H9 (cell line): ENCODE data around the gene KDM4D. TPM values are rescaled to one million over a fixed set of nuclear protein-coding genes. Genes with fewer than 3 reads are reported as not detected.

ENCODE experiments used
- DNase-seq: peaks from one replicate; pipeline ENCODE4 v3.0.0-alpha.2; 2017
- H2AFZ ChIP-seq: one replicate; pipeline ENCODE4 v1.6.1; 2013; ENCODE audit warnings: mild to moderate bottlenecking, low read length, control low read depth, moderate library complexity
- H2AK5ac ChIP-seq: 2 replicates; pipeline ENCODE4 v1.6.1; 2013; ENCODE audit warnings: low read length, control low read depth, mixed read lengths; ENCODE audit not compliant: insufficient read length
- H2BK120ac ChIP-seq: one replicate; pipeline ENCODE4 v1.6.1; 2013; ENCODE audit warnings: low read depth, mild to moderate bottlenecking, low read length, control low read depth, inconsistent platforms; ENCODE audit not compliant: poor library complexity, severe bottlenecking
- H2BK12ac ChIP-seq: 2 replicates; pipeline ENCODE4 v1.6.1; 2013; ENCODE audit warnings: low read length, control low read depth, mixed read lengths, low read depth; ENCODE audit not compliant: insufficient read length
- H2BK15ac ChIP-seq: 2 replicates; pipeline ENCODE4 v1.6.1; 2013; ENCODE audit warnings: low read depth, low read length, control low read depth
- H2BK20ac ChIP-seq: one replicate; pipeline ENCODE4 v1.6.1; 2013; ENCODE audit warnings: low read depth, mild to moderate bottlenecking, low read length, control low read depth, inconsistent platforms; ENCODE audit not compliant: poor library complexity, severe bottlenecking
- H2BK5ac ChIP-seq: 2 replicates; pipeline ENCODE4 v1.6.1; 2013; ENCODE audit warnings: low read length, control low read depth, mixed read lengths; ENCODE audit not compliant: insufficient read length
- H3K14ac ChIP-seq: 2 replicates; pipeline ENCODE4 v1.6.1; 2013; ENCODE audit warnings: low read length, control low read depth; ENCODE audit not compliant: insufficient read depth
- H3K18ac ChIP-seq: 2 replicates; pipeline ENCODE4 v1.6.1; 2013; ENCODE audit warnings: low read depth, mild to moderate bottlenecking, mixed read lengths, low read length, control low read depth; ENCODE audit not compliant: insufficient read length
- H3K23ac ChIP-seq: 2 replicates; pipeline ENCODE4 v1.6.1; 2013; ENCODE audit warnings: low read length, control low read depth, mixed read lengths, low read depth; ENCODE audit not compliant: insufficient read length
- H3K23me2 ChIP-seq: 2 replicates; pipeline ENCODE4 v1.6.1; 2013; ENCODE audit warnings: low read depth, mild to moderate bottlenecking, mixed read lengths, low read length, control low read depth; ENCODE audit not compliant: insufficient read length, poor library complexity, severe bottlenecking
- H3K27ac ChIP-seq: 2 replicates; pipeline ENCODE4 v1.5.1; 2013; ENCODE audit warnings: low read length, control low read depth, mixed read lengths, low read depth; ENCODE audit not compliant: insufficient read length
- H3K27me3 ChIP-seq: 2 replicates; pipeline ENCODE4 v1.6.1; 2013; ENCODE audit warnings: low read length, control low read depth, inconsistent platforms; ENCODE audit not compliant: insufficient read depth
- H3K4ac ChIP-seq: 2 replicates; pipeline ENCODE4 v1.6.1; 2013; ENCODE audit warnings: low read depth, mild to moderate bottlenecking, control low read depth, inconsistent platforms, low read length, moderate library complexity
- H3K4me1 ChIP-seq: 2 replicates; pipeline ENCODE4 v1.6.1; 2013; ENCODE audit warnings: low read length, control low read depth, inconsistent platforms; ENCODE audit not compliant: insufficient read depth
- H3K4me2 ChIP-seq: 2 replicates; pipeline ENCODE4 v1.6.1; 2013; ENCODE audit warnings: low read length, control low read depth, mixed read lengths; ENCODE audit not compliant: insufficient read length, insufficient read depth
- H3K56ac ChIP-seq: 2 replicates; pipeline ENCODE4 v1.6.1; 2013; ENCODE audit warnings: low read depth, mild to moderate bottlenecking, mixed read lengths, low read length, control low read depth; ENCODE audit not compliant: insufficient read length
- H3K79me1 ChIP-seq: 2 replicates; pipeline ENCODE4 v1.6.1; 2013; ENCODE audit warnings: low read depth, mild to moderate bottlenecking, moderate library complexity, low read length, control low read depth, inconsistent platforms; ENCODE audit not compliant: insufficient read depth, poor library complexity, severe bottlenecking
- H3K79me2 ChIP-seq: 2 replicates; pipeline ENCODE4 v1.6.1; 2013; ENCODE audit warnings: low read length, control low read depth, inconsistent platforms; ENCODE audit not compliant: insufficient read depth
- H3K9ac ChIP-seq: 2 replicates; pipeline ENCODE4 v1.6.1; 2013; ENCODE audit warnings: low read length, control low read depth, mixed read lengths; ENCODE audit not compliant: insufficient read length; ENCODE audit errors: extremely low read depth
- H3K9me3 ChIP-seq: one replicate; pipeline ENCODE4 v1.6.1; 2013; ENCODE audit warnings: low read depth, low read length, inconsistent platforms; ENCODE audit not compliant: control insufficient read depth
- H3T11ph ChIP-seq: one replicate; pipeline ENCODE4 v1.6.1; 2013; ENCODE audit warnings: mild to moderate bottlenecking, low read length, control low read depth, inconsistent platforms
- H4K20me1 ChIP-seq: one replicate; pipeline ENCODE4 v1.6.1; 2013; ENCODE audit not compliant: control insufficient read depth, insufficient read length, insufficient read depth
- H4K5ac ChIP-seq: 2 replicates; pipeline ENCODE4 v1.6.1; 2013; ENCODE audit warnings: low read depth, mild to moderate bottlenecking, mixed read lengths, low read length, control low read depth; ENCODE audit not compliant: insufficient read length
- H4K8ac ChIP-seq: replicated peaks from 2 replicates; pipeline ENCODE4 v1.6.1; 2013; ENCODE audit warnings: low read length, control low read depth, mixed read lengths, low read depth; ENCODE audit not compliant: insufficient read length
- H4K91ac ChIP-seq: 2 replicates; pipeline ENCODE4 v1.6.1; 2013; ENCODE audit warnings: low read depth, mild to moderate bottlenecking, moderate library complexity, mixed read lengths, low read length, control low read depth; ENCODE audit not compliant: insufficient read length
- H3K27ac Mint-ChIP-seq, 3 experiments: 2 replicates in 2 of 3; 3 replicates in 1 of 3; pipeline ENCODE4 v1.8.0; 2020 to 2021; ENCODE audit warnings: mixed read lengths in 3 of 3, mild to moderate bottlenecking in 1 of 3, moderate library complexity in 1 of 3
- H3K27me3 Mint-ChIP-seq: 2 replicates; pipeline ENCODE4 v1.8.0; 2021; ENCODE audit warnings: low read depth, mild to moderate bottlenecking, moderate library complexity, mixed read lengths
- H3K36me3 Mint-ChIP-seq, 3 experiments: 2 replicates in 2 of 3; 3 replicates in 1 of 3; pipeline ENCODE4 v1.8.0; 2020 to 2021; ENCODE audit warnings: low read depth in 3 of 3, mixed read lengths in 3 of 3; ENCODE audit not compliant: insufficient read depth in 1 of 3
- H3K4me1 Mint-ChIP-seq, 2 experiments: 2 replicates each; pipeline ENCODE4 v1.8.0; 2020; ENCODE audit warnings: mixed read lengths in 2 of 2
- H3K4me3 Mint-ChIP-seq, 2 experiments: 2 replicates in 1 of 2; 3 replicates in 1 of 2; pipeline ENCODE4 v1.8.0; 2020 to 2021; ENCODE audit warnings: mild to moderate bottlenecking in 2 of 2, mixed read lengths in 2 of 2, moderate library complexity in 1 of 2
- H3K9me3 Mint-ChIP-seq, 2 experiments: 2 replicates in 1 of 2; 3 replicates in 1 of 2; pipeline ENCODE4 v1.8.0; 2020; ENCODE audit warnings: mild to moderate bottlenecking in 2 of 2, mixed read lengths in 2 of 2, moderate library complexity in 1 of 2
- CTCF ChIP-seq: fragments of 200-600 bp; sonication (generic); conservative IDR thresholded peaks from 3 replicates; pipeline ENCODE4 v1.8.0; 2021; ENCODE audit warnings: antibody characterized with exemption, mild to moderate bottlenecking
- WGBS: extraction: QIAGEN DNeasy Blood & Tissue Kit; methylation state at CpG from one replicate; pipeline ENCODE4 v1.1.7; 2013; ENCODE audit warnings: missing lambda C conversion rate, low lambda C conversion rate, mixed read lengths; ENCODE audit not compliant: insufficient read length; ENCODE audit errors: extremely low coverage; 5-methylcytosine and 5-hydroxymethylcytosine counted together
- total RNA-seq: library from RNA; stranded (reverse); gene quantifications from 2 replicates; pipeline ENCODE4 v1.2.1, GENCODE V29; 2021

Gene KDM4D
- total RNA-seq, 1 experiment from 2014 or later: 1.9 TPM

GRCh38 chr11:94997437-94997836, 23.9 kb downstream of the KDM4D start:
- Histone ChIP-seq H3K79me2 (no peaks in the 10 kb centered on the region), H4K8ac (no peak overlapping the region), H3K27ac (no peak overlapping the region), H2BK12ac (no peak overlapping the region), H2BK20ac (no peak overlapping the region), H3K4me2 (no peak overlapping the region), H3K27me3 (no peaks in the 10 kb centered on the region), H3K14ac (no peak overlapping the region), H3K56ac (no peak overlapping the region), H3K23me2 (no peaks in the 10 kb centered on the region), H4K20me1 (no peaks in the 10 kb centered on the region), H3K18ac (no peak overlapping the region), H2BK5ac (no peak overlapping the region), H2BK15ac (no peak overlapping the region), H3T11ph (no peak overlapping the region), H4K91ac (no peak overlapping the region), H3K9ac (no peak overlapping the region), H4K5ac (no peak overlapping the region), H3K4ac (no peak overlapping the region), H3K79me1 (no peaks in the 10 kb centered on the region), H3K23ac (no peak overlapping the region), H2AFZ (no peak overlapping the region), H3K4me1 (no peaks in the 10 kb centered on the region), H3K9me3 (no peaks in the 10 kb centered on the region), H2AK5ac (no peak overlapping the region), H2BK120ac (no peak overlapping the region)
- TF ChIP-seq CTCF: peak; percentile 39; the same call in 2 of the 3 replicates
- DNase-seq: no peak
- H3K36me3 Mint-ChIP-seq: peaks cover 0 to 14% (median 2%) of the 10 kb centered on the region in 3 experiments; a peak in 5 of 7 replicates
- no peaks in the 10 kb centered on the region; a peak in 1 of 5 replicates for H3K9me3 Mint-ChIP-seq
- no peak overlapping the region for H3K27ac Mint-ChIP-seq
- WGBS: no CpG with 5 or more reads among the region's 6 CpGs
- no peaks in the 10 kb centered on the region for H3K27me3 Mint-ChIP-seq
- H3K4me3 Mint-ChIP-seq: no peak overlapping the region
- H3K4me1 Mint-ChIP-seq: no peaks in the 10 kb centered on the region; a peak in 1 of 4 replicates
